Activated gamma-delta T cell treated with anti-CD3 and anti-CD28 coated beads, Interleukin-2, amount 50 U/mL, for 16 hours (primary cell): ENCODE measurements around the gene CHMP2A.

Experiments
- DNase-seq: peaks from one replicate; pipeline ENCODE4 v3.0.0-alpha.2; 2020; ENCODE audit warnings: low read depth

CHMP2A gene

GRCh38 chr19:58538257-58539168 lies 16.4 kb downstream of the CHMP2A start:
- DNase-seq, result no peak

DNA sequence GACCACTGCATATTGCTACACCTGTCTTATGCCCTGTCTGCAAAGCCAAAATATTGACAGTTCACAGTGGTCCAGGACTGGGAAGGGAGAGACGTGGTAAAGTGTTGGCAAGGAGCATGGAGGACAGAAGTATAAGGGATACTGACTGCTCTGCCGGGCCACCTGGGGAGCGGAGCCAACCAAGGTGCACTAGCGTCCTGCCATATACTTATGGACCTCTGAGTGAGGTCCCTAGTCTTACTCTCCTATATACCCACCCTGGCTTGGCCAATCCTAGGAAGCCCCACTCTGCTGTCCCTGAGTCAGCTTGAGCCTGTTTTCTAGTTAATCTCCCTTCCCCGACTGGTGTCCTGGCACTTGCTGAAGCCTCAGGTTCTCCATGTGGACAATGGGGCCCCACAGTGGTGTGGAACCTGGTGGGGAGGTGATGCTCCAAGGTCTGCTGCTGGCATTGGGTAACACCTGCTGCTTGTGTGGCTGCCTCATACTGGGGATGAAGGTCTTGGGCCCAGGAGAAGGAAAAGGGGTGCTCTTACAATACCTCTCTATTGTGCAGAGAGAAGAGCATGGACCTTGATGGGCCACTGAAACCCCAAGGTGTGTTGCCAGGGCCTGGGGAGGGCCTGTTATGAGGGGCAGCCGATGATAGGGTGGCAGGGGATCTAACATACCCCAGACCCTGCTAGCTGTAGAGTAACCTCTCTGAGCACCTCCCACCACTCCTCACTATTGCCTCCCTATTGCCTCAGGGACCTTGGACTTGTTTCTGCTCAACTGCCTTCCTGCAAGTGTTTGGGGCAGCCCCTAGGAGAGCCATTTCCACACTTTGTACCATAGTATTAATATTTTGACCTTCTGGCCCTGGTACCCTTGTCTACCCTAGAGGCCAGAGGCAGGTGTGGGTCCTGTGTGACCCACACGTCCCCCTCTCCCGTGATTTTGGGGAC lies 17.8 kb downstream of the CHMP2A start:
- DNase-seq, result no peak

- DNase-seq, result no peak
Observed at GRCh38 chr19:58535857-58536256, 19.0 kb downstream of the CHMP2A start.

GRCh38 chr19:58531034-58531840 lies 23.7 kb downstream of the CHMP2A start:
- no peak for DNase-seq

DNA sequence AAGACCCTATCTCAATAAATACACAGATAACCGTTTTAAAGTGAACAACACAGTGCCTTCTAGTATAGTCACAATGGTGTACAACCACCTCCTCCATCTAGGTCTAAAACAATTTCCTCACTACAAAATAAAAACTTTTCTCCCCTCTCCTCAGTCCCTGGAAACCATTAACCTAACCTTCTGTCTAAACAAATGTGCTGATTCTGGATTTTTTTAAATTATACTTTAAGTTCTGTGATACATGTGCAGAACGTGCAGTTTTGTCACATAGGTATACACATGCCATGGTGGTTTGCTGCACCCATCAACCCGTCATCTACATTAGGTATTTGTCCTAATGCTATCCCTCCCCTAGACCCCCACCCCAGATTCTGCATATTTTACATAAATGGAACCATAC lies 25.5 kb downstream of the CHMP2A start:
- DNase-seq, result no peak

DNA sequence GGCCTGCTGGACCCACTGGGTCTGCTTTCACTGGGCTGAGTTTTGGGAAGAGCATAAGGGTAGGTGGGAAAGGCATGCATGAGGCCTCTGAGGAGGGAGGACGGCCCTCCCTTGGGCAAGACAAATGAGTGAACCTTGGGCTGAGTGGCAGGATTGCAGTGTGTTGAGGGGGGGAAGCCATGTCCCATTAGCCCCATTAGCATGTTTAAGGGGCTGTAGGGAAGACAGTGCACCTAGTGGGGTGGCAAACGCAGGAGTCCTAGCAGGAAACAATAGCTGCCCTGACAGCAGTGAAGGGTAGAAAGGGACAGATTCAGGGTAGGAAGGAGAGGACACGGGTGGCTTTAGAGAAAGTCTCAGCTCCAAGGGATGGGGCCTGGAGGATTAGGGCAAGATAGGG lies 32.2 kb downstream of the CHMP2A start:
- DNase-seq, result no peak

DNA sequence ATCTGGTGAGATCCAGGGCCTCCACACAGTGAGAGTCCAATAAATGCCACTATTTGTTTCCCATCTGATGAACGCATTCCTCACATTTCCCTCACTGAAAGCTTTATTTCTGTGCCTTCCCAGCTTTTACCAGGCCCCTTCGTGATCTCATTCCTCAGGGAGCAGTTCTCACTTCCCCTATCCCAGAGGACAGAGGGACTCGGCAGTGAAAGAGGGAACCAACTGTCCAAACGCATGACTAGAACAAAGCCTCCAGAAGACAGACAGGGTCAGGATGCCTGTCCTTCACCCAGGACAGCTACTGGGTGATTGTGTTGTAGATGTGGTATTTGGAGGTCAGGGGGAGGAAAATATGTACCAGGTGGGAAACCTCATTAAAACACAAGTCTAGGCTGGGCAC lies 33.3 kb downstream of the CHMP2A start:
- DNase-seq, result no peak

GRCh38 chr19:58520257-58520599 lies 34.7 kb downstream of the CHMP2A start:
- no peak for DNase-seq

- DNase-seq, result peak; percentile 82
Observed at GRCh38 chr19:58519355-58520256, 35.3 kb downstream of the CHMP2A start, which contains the start of gene ZBTB45. TSS of gene ZBTB45 (minus strand) at chr19:58519810. CDS start at chr19:58517673, 2,137 bp downstream.

GRCh38 chr19:58519087-58519354 lies 35.9 kb downstream of the CHMP2A start:
- peak; percentile 24 for DNase-seq

- DNase-seq, result no peak
Observed at GRCh38 chr19:58518256-58519086, 36.4 kb downstream of the CHMP2A start.

DNA sequence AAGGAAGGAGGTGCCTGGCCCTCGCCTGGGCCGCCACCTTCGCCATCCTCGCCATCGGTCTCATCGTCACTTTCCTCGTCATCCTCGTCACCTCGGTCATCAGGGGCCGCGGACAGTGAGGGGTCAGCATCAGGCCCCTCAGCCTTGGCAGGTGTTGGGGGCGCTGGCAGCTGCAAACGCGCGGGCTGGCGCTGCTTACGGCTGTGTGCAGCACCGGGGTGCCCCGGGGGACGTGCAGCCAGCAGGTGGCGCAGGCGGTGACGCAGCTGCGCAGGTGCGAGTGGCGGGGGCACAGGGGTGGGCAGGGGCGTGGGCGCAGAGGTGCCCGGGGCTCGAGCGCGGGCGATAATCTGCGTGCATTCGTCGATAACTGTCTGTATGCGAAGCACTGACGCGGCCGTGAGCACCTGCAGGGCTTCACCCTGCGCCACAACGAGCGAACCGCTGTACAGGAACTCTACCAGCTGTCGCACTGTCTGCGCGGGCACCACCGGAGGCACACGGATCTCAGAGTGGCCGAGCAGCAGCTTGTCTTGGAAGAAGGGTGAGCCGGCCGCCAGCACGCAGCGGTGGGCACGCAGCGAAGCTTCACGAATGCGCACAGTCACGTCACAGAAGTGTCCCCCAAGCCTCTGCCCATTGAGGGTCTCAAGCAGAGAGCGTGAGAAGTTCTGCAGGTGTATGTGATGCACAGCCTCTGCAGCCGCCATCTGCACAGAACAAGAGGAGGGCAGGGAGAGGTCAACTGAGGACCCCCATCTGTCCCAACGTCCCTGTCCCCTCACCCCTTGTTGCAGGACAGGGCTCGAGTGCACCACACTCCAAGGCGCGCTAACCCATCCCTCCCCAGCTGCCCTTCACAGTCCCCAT lies 37.7 kb downstream of the CHMP2A start:
- DNase-seq, result no peak

DNA sequence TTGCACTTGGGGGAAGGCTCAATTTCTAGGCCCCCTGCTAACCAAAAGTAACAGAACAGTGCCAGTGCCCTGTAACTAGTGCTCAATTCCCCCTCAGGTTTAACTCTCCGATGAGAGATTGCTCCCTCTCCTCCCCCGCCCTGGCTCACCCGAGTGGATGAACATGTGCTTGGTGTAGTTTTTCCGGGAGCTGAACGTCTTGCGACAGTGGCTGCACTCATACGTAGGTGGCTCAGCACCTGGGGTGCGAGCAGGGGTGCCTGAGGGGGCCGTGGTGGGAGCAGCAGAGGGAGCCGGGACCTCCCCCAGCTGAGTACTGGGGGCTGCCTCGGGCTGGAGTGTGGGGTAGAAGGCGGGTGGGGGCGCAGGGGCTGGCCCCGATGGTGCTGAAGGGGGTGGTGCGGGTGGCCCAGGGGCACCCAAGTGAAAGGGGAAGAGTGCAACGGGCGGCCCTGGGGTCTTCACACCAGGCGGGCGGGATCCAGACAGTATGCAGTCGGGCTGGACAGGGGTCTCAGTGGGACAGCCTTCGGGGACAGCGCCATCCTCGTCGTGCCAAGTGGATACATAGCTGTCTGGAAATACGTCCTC lies 38.6 kb downstream of the CHMP2A start:
- no peak for DNase-seq

GRCh38 chr19:58515259-58515658 lies 39.6 kb downstream of the CHMP2A start:
- no peak for DNase-seq

DNA sequence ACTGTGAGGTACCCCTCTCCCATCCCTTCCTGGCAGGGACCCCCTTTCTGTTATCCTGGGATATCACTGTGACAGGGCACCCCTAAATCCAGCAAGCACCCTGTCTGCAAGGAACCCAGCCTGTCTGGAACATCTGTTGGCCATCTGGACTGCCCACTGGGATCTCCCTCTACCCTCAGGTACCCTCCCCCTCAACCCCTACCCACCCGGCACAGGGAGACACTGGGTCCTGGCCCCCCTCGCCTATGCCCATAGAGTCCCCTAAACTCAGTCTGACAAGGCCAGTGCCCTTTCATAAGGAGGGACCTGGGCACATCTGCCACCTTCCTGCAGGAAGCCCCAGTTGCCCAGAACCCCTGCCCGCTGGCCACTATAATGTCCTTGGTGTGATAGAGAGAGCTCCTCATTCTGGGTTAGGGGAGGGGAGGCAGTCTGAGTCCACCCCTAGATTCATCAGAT lies 40.3 kb downstream of the CHMP2A start:
- no peak for DNase-seq

DNA sequence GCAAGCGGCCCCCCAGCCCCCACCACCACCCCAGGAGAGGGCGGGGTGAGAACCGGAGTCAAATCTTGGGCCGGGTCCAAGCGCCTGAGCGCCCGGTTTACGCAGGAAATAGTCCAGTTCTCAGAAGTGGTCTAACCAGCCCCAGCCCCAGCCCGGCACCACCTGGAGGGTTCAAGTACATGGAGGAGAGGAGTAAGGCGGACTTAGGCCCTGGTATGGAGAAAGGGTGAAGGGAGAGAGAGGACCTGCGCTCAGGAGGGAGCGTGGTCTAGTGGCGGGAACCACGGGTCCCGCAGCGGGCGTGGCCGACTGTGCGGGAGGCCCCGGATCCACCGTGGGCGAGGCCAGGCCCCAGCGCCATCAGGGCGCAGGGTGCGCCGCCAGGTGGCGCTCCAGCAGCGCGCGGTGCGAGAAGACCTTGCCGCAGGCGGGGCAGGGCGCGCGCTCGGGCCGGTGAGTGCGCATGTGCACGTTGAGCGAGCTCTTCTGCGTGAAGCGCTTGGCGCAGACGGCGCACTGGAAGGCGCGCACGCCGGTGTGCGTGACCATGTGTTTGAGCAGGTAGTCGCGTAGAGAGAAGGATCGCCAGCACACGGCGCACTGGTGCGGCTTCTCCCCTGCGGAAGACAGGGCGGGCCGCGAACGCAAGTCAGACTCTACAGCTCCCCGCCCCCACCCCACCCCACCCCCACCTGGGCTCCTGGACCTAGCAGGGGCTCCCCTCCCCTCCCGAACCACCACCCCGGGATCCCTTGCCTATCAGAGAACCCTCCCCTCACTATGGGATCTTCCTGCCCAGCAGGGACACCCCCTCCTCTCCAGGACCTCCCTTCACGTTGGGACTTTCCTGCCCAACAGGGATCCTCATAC lies 41.0 kb downstream of the CHMP2A start:
- peak; percentile 90 for DNase-seq

- DNase-seq, result no peak
Observed at GRCh38 chr19:58513213-58513693, 41.7 kb downstream of the CHMP2A start.
